ENCODE results near the gene VASP.

VASP gene

GRCh38 chr19:45473682-45474605 lies 33.3 kb upstream of the VASP start:
- DNase-seq (ENCODE audit: low read depth): peak; percentile 54

- DNase-seq (ENCODE audit: low read depth): peak; percentile 64
Measured at GRCh38 chr19:45474606-45475521, 32.4 kb upstream of the VASP start.

- DNase-seq (ENCODE audit: low read depth): peak; percentile 55
Measured at GRCh38 chr19:45475537-45476291, 31.6 kb upstream of the VASP start.

- no peak for DNase-seq (ENCODE audit: low read depth)
Measured at GRCh38 chr19:45476304-45476703, 31.0 kb upstream of the VASP start.

GRCh38 chr19:45477186-45477585 lies 30.1 kb upstream of the VASP start:
- no peak for DNase-seq (ENCODE audit: low read depth)

- no peak for DNase-seq (ENCODE audit: low read depth)
Measured at GRCh38 chr19:45477713-45478453, 29.4 kb upstream of the VASP start.

- DNase-seq (ENCODE audit: low read depth): peak; percentile 92
Measured at GRCh38 chr19:45478454-45479238, 28.6 kb upstream of the VASP start.

GRCh38 chr19:45483033-45483432 lies 24.2 kb upstream of the VASP start:
- DNase-seq (ENCODE audit: low read depth): no peak

- DNase-seq (ENCODE audit: low read depth): no peak
Measured at GRCh38 chr19:45484273-45484945, 22.9 kb upstream of the VASP start.

- DNase-seq (ENCODE audit: low read depth): peak; percentile 91
Measured at GRCh38 chr19:45485305-45486077, 21.8 kb upstream of the VASP start.

GRCh38 chr19:45488708-45489107 lies 18.6 kb upstream of the VASP start:
- no peak for DNase-seq (ENCODE audit: low read depth)

GRCh38 chr19:45489216-45489855 lies 17.9 kb upstream of the VASP start:
- DNase-seq (ENCODE audit: low read depth): no peak

GRCh38 chr19:45492137-45492626 lies 15.1 kb upstream of the VASP start:
- no peak for DNase-seq (ENCODE audit: low read depth)

- DNase-seq (ENCODE audit: low read depth): peak; percentile 78
Measured at GRCh38 chr19:45492627-45493470, 14.4 kb upstream of the VASP start.

GRCh38 chr19:45494261-45494916 lies 12.9 kb upstream of the VASP start:
- no peak for DNase-seq (ENCODE audit: low read depth)

- no peak for DNase-seq (ENCODE audit: low read depth)
Measured at GRCh38 chr19:45495178-45495577, 12.1 kb upstream of the VASP start.
